GM08714 (cell line): ENCODE measurements around the gene VPS8.

ENCODE experiments used
- H3K4me3 ChIP-seq: fragments of 200-500 bp; sonication (Bioruptor generic); 2 replicates; pipeline ENCODE4 v1.5.1; 2014; ENCODE audit warnings: mild to moderate bottlenecking, low read length, inconsistent platforms
- ZNF274 ChIP-seq: IDR thresholded peaks from 2 replicates; pipeline ENCODE4 v1.6.1; 2012; ENCODE audit warnings: mild to moderate bottlenecking, low read depth, low read length

Gene VPS8

DNA sequence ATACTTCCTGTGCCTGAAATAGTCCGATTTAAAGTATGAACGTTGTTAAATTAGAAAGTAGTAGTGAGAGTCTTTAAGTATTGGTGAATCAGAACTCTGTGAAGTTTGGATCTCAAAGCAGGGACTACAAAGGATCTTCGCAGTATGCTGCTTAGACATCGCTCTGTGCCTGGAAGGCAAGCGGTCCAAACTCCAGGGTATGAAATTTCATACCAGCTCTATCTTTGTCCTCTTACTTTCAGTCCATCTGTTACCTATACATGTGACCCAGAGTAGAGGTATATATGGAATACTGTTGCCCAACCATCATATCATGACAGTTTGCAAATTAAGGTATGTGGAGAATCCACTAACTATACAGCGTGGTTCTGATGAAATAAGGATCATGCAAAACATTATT, 34.5 kb downstream of the VPS8 start:
- TF ChIP-seq ZNF274 = no peak
- H3K4me3 ChIP-seq = no peak overlapping the region

DNA sequence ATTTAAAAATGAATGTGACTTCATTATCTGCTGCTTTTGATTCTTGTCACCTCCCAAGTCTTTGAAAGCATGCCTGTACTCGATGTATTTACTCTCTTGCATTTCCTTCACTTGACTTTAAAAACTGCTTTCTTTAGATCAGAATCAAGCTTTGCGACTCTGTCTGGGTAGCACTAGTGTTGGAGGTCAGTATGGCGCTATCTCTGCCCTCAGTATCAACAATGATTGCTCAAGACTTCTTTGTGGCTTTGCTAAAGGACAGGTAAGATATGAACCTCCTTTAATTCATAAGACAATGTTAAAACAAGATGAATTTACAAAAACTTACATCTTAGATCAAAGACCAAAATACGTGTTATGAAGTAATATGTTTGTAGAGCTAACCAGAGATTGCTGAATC, 37.0 kb downstream of the VPS8 start:
- no peak overlapping the region for H3K4me3 ChIP-seq
- TF ChIP-seq ZNF274 = no peak

DNA sequence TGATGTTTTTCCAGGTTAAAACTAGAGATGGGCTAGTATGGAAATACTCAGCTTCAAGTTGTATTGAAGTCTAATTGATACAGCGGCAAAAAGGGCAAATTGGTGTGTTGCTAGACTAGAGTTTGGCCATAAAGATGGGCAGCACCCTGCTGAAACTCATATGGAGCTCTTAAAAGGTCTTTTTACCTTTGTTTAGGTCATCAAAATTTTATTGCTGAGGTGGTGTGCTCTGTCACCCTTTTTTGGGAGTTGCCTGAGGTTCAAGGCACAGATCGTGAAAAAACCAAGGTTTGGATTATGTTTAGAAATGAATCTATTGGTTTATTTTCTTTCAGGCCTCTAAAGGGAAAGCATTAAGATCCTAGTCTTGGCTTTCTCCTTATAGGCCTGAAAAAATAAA, 38.2 kb downstream of the VPS8 start:
- TF ChIP-seq ZNF274 = no peak
- no peak overlapping the region for H3K4me3 ChIP-seq

DNA sequence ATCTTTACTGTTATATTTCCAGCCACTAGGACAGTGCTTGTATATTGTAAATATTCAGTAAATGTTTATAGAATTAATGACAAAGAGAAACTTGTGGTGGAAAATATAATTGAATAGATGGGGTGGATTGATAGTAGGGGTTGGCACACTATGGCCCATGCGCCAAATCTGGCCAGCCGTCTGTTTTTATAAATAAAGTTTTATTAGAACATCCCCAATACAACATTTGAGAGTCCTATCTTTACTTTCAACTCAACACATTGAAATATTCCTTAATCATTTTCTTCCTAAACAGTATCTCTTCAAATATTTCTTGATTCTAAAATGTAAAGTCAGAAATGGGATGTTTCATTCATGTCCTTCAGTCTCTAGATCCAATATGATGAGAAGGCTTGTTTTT, 45.1 kb downstream of the VPS8 start:
- H3K4me3 ChIP-seq = no peak overlapping the region
- no peak for TF ChIP-seq ZNF274

DNA sequence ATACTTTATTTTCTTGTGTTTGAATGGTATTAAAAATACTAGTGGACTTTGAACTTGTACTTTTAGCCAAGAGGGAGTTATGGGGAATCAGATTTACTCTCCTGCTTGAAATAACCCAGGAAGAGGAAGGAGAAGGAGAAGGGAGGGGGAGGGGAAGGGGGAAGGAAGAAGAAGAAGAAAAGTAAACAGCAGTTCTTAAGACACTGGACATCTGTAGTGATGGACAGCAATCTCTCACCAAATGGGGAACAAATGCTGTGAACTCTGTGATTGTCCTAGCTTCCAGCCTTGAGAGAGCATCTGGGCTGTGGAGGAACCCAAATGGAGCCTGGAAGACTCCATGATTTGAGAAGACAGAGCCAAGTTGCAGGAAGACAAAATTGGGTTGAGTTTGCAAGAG, 52.0 kb downstream of the VPS8 start:
- no peak overlapping the region for H3K4me3 ChIP-seq
- TF ChIP-seq ZNF274 = no peak

DNA sequence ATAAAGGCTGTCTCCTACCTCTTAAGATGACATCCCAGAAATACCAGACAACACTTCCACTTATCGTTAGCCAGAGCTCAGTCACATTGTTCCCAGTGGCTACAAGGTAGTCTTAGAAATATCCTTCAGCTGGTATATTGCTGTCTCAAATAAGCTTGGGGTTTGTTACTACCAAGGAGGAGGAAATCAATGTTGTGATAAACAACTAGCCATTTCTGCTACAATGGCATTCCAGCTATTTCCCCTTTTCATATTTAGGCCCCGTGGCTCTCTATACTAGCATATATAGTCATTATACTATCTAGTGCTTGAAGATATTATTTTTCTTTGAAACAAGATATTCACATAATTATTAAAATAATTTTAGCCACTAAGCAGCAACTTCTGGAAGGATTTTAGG, 56.5 kb downstream of the VPS8 start:
- no peak for TF ChIP-seq ZNF274
- H3K4me3 ChIP-seq = no peak overlapping the region

DNA sequence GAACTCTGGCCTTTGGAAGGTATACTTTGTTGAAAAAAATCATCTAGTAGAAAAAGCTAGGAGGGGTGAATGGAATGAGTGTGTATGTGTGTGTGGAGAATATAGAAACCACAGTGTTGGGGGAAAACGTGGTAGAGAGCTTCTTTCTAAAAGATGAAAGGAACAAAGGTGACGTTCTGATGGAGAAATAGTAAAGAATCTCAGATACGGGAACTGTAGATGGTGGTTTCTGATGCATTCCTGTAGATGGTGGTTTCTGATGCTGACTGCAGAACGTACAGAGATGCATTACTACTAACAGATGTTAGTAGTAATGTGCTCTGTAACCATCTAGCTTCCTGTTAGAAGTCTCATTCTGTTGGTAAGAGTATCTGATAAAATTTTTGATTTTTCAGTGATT, 60.2 kb downstream of the VPS8 start:
- no peak overlapping the region for H3K4me3 ChIP-seq
- no peak for TF ChIP-seq ZNF274

DNA sequence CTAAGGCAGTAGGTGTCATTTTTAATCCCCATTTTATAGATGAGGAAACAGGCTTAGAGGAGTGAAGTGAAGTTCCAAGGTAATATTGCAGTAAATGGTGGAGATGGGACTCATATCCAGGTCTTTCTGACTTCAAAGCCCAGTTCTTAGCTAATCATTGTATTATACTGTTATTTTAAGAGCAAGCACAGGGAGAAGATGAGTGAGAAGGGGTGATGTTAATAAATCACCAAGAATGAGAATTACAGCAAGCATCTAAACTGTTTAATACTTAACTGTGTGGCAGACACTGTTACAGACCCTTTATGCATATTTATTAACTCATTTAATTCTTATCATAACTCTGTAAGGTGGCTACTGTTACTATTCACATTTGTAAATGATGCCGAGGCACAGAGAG, 61.2 kb downstream of the VPS8 start:
- no peak for TF ChIP-seq ZNF274
- H3K4me3 ChIP-seq = no peak overlapping the region

DNA sequence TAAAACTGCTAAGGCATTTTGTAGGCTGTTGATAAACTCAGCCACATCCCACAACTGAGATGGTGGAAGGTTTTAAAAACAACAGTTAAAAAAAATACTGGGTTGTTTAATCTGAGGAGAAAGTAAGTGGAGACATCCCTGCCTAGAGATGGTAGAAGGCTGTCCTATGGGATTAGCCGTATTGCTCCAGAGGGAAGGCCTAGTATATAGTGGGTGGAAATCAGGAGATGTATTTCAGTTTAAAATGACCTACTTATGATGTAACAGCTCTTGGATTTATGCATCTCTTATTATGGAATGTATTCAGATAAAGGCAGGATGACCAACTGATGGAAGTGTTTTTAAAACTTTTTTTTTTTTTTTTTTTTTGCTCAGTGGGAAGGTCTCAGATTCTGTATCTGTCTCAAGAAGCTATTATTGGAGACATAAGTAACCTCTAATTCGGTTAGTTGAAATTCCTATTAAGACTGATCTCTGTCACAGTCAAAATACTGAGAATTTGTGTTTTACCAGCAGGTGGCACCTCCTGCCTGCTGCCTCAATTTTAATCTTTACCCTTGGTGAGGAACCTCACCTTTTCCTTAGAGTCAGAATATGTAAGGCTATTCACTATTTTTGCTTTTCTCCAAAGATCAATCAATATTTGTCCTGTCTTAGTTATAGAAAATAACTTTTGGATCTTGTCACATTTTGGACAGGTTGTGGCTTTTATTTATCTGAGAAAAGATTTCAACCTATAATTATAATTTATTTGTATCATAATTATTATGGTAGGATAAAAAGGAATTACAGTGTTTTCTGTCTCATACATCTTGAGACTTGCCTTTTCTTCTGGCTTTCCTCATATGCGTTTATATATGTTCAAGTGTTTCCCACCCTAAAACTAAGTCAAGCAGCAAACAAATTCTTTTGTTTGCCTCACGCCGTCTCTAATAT, 63.0 kb downstream of the VPS8 start:
- no peak for TF ChIP-seq ZNF274
- H3K4me3 ChIP-seq = no peak overlapping the region

DNA sequence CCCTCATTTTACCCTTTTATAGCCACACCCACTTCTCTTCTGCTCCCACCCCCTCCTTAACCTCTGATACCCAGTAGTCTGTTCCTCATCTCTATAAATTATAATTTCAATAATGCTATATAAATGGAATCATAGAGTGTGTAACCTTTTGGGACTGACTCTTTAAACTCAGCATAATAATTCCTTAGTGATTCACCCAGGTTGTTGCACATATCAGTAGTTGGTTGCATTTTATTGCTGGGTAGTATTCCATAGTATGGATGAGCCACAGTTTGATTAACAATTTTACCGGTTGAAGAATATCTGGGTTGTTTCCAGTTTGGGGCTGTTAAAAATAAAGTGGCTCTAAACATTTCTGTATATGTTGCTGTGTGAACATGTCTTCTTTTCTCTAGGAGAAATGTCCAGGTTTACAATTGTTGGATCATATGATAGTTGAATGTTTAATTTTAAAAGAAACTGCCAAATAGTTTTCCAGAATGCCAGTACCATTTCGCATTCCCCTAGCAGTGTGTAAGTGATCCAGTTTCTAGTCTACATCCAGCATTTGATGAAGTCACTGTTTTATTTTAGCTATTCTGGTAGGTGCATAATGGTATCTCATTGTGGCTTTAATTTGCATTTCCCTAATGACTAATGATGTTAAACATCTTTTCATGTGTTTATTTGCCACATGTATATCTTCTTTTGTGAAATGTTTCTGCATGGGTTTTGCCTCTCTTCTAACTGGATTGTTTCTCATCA, 68.5 kb downstream of the VPS8 start:
- no peak for TF ChIP-seq ZNF274
- no peak overlapping the region for H3K4me3 ChIP-seq

DNA sequence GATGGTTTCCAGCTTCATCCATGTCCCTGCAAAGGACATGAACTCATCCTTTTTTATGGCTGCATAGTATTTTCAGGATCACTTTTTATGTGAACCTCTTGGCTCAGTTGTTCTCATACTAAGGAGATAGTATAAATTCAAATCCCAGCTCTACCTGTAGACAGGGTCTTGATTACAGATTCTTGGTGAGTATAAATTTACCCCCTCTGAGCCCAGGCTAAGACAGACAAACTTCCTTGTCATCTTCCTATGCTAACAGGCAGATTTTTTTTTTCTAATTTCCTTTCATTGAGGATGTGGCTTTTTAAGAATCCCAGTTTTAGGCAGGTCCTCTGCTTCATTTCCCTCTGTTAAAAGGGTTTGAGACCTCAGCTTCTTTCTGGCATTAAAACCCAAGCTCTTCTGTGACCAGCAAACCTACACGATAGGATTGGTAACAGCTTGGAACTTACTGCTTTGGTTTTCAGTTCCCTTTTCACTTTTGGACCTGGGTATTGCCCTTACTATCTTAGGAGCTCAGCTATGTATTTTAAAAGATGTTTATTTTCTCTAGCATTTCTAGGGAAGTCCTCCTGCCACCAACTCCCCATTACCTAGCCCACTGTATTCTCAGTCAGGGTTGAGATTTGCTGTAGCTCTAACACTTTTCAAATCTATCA, 72.5 kb downstream of the VPS8 start:
- H3K4me3 ChIP-seq = no peak overlapping the region
- no peak for TF ChIP-seq ZNF274

DNA sequence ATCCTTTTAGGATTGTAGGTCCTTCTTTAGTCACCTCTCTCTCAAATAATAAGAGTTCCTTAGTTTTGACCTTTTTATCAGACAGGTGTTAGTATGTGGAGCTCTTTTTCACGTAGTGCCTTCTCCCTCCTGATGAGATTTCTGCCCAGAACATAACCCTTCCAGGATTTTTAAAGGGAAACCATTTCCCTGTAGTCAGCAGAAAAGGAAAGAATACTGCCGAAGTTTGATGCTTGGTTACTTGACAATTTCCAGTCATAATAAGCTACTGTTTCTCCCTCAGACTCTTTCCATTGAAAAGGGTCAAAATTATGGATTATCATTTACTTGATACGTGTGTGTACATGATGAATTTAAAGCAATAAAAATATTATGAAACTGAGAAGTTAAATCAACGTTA, 73.1 kb downstream of the VPS8 start:
- no peak overlapping the region for H3K4me3 ChIP-seq
- TF ChIP-seq ZNF274 = no peak

DNA sequence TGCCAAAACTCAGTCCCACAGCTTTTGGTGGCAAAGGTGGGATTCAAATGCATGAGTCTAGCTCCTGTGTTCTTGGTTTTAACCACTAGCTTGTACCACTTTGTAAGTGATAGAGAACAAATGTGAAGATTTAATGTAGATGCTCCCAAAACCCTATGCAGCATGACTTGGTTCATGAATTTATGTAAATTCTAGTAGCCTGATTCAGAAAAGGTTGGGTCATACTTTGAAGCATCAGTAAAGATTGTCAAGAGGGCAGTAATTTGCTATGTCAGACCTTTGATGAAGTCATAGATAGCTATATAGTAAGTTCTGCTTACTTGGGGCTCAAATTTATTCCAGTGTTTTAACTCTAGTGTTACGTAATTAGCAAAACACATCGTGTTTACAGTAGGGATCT, 75.6 kb downstream of the VPS8 start:
- H3K4me3 ChIP-seq = no peak overlapping the region
- TF ChIP-seq ZNF274 = no peak

DNA sequence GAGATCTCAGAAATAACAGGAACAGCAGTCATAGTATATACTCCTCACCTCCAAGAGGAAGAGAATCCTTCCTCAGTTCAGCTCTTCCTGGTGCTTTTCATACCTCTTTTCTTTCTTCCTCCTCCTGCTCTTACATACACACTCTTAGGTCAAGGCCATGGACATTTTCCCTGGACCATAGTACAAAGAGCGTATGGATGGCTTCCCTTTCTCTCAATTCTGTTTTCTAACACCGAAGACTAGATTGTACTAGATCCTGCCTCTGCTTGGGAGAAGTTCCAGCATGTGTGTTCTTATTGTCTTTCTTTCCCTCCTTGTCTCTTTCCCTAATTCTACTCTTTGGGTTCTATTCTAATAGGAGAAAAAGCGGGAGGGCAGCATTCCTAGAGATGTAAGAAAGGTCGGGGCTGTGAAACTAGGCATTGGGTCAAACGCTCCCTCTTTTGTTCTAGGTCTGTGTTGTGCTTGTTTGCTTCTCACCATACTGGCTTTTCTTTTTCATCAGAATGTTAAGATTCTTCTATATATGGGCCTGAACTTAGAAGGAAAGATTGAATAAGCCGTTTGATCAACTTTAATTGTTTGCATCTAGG, 77.4 kb downstream of the VPS8 start:
- no peak for TF ChIP-seq ZNF274
- no peak overlapping the region for H3K4me3 ChIP-seq
